Peyer's patch (tissue), 4 donors: ENCODE measurements around the gene ASIC4.

ENCODE experiments used
- POLR2A ChIP-seq, 2 donors: fragments of 450-650 bp; IDR thresholded peaks; one replicate each; pipeline ENCODE4 v1.5.1; 2017; ENCODE audit warnings: antibody characterized with exemption in 2 of 2, mild to moderate bottlenecking in 2 of 2, moderate library complexity in 2 of 2
- TF ChIP-seq, protein P1 (sequence below), 6 experiments: fragments of 450-650 bp in 4 of 6; fragments of 200-600 bp in 2 of 6; sonication (generic) in 1 of 6; IDR thresholded peaks; one replicate each; pipeline ENCODE4 v1.5.1; 2017 to 2019; ENCODE audit warnings: antibody characterized with exemption in 6 of 6, mild to moderate bottlenecking in 3 of 6, moderate library complexity in 1 of 6

GRCh38 chr2:219563271-219563928, 49.1 kb downstream of the ASIC4 start:
- TF ChIP-seq, protein P1, sequence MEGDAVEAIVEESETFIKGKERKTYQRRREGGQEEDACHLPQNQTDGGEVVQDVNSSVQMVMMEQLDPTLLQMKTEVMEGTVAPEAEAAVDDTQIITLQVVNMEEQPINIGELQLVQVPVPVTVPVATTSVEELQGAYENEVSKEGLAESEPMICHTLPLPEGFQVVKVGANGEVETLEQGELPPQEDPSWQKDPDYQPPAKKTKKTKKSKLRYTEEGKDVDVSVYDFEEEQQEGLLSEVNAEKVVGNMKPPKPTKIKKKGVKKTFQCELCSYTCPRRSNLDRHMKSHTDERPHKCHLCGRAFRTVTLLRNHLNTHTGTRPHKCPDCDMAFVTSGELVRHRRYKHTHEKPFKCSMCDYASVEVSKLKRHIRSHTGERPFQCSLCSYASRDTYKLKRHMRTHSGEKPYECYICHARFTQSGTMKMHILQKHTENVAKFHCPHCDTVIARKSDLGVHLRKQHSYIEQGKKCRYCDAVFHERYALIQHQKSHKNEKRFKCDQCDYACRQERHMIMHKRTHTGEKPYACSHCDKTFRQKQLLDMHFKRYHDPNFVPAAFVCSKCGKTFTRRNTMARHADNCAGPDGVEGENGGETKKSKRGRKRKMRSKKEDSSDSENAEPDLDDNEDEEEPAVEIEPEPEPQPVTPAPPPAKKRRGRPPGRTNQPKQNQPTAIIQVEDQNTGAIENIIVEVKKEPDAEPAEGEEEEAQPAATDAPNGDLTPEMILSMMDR (IDR thresholded peaks at IDR 0.05) = no peak
- TF ChIP-seq POLR2A (IDR thresholded peaks at IDR 0.05) = no peak
